ENCODE results near the gene CCR5. TPM values are rescaled to one million over a fixed set of nuclear protein-coding genes. Genes with fewer than 3 reads are reported as not detected.

CCR5 gene
- total RNA-seq, 1 experiment from 2014 or later: not detected

- peak; percentile 23 for DNase-seq (ENCODE audit: unreplicated experiment)
- H3K27ac Mint-ChIP-seq (ENCODE audit: low read depth, unreplicated experiment): no peak within 1 kb of the TSS
- ChIA-PET CTCF (interaction anchor here (0.6 to 0.7 kb wide), 4 partner anchors 10 to 415 kb away, joined by 3 to 4 read pairs (median 3); no protein-coding TSS in a partner anchor), POLR2A (interaction anchor here (0.6 to 1.4 kb wide), 5 partner anchors 42 to 664 kb away, joined by 3 to 6 read pairs (median 3); no protein-coding TSS in a partner anchor)
- H3K4me1 Mint-ChIP-seq (ENCODE audit: insufficient read depth, unreplicated experiment): peaks cover 22% of the 10 kb centered on the region
- H3K4me3 Mint-ChIP-seq (ENCODE audit: unreplicated experiment): no peak within 1 kb of the TSS
- peaks cover 72% of the 10 kb centered on the region for H3K27me3 Mint-ChIP-seq (ENCODE audit: insufficient read depth, unreplicated experiment)
- no peak for TF ChIP-seq CTCF (IDR thresholded peaks at IDR 0.05; ENCODE audit: unreplicated experiment)
- H3K9me3 Mint-ChIP-seq (ENCODE audit: unreplicated experiment): no peaks in the 10 kb centered on the region
- no peaks in the 10 kb centered on the region for H3K36me3 Mint-ChIP-seq (ENCODE audit: insufficient read depth, unreplicated experiment)
- BruUV-seq (replicated peaks): no TSS peak
- intact Hi-C loops (cut with micrococcal nuclease): no loop called here
Observed at GRCh38 chr3:46353647-46354410, 16.9 kb upstream of the CCR5 start, which contains the start of gene CCR2. TSS of gene CCR2 (plus strand) at chr3:46354111. CDS start at chr3:46357528, 3,417 bp downstream.

DNA sequence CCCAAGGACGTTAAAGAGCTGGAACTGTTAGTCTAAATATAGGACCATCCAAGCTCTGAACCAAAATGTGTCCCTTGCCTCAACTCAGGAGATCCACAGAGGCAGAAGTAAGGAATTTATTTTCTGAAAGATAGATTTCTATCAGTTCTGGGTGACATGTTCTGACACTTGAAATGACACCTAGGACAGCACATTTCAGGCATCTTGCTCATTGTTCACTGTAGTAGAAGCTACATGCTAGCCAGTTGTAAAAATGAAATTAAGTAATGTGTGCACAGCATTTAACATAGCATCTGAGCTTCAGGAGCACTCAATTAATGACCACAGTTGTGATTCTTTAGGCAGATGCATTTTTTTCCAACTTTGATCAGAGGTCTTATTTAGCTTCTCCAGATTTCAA, 16.3 kb upstream of the CCR5 start:
- Mint-ChIP-seq H3K4me3 (ENCODE audit: unreplicated experiment) (no peak overlapping the region), H3K36me3 (ENCODE audit: insufficient read depth, unreplicated experiment) (no peaks in the 10 kb centered on the region), H3K4me1 (ENCODE audit: insufficient read depth, unreplicated experiment) (peaks cover 22% of the 10 kb centered on the region), H3K9me3 (ENCODE audit: unreplicated experiment) (no peaks in the 10 kb centered on the region), H3K27me3 (ENCODE audit: insufficient read depth, unreplicated experiment) (peaks cover 66% of the 10 kb centered on the region), H3K27ac (ENCODE audit: low read depth, unreplicated experiment) (no peak overlapping the region)
- no peak for DNase-seq (ENCODE audit: unreplicated experiment)
- BruUV-seq (replicated peaks): no TSS peak
- intact Hi-C loops (cut with micrococcal nuclease): no loop called here
- ChIA-PET POLR2A (interaction anchor here (1.4 kb wide), 1 partner anchor 43 kb away, joined by 3 read pairs; no protein-coding TSS in a partner anchor), CTCF (interaction anchor here (0.7 kb wide), 1 partner anchor 11 kb away, joined by 3 read pairs; no protein-coding TSS in a partner anchor)
- TF ChIP-seq CTCF (IDR thresholded peaks at IDR 0.05; ENCODE audit: unreplicated experiment): no peak

DNA sequence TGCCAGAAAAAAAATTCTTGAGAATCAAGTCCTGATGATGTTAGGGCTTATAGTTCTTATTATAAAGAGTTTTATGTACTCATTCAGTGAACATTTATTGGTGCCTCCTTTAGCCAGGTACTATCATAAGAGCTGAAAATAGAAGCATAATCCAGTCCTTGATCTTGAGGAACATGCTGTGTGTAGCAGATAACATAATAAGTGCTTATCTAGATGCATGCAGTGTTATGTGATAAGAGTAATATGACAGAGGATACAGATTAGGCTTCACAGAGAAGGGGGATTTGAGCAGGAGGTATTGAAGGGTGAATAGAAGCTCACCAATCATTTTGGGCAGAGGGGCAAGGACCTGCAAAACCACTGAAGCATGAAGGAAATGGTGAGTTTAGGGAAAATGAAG, 15.8 kb upstream of the CCR5 start:
- intact Hi-C loops (cut with micrococcal nuclease): no loop called here
- Mint-ChIP-seq H3K27ac (ENCODE audit: low read depth, unreplicated experiment) (no peak overlapping the region), H3K9me3 (ENCODE audit: unreplicated experiment) (no peaks in the 10 kb centered on the region), H3K36me3 (ENCODE audit: insufficient read depth, unreplicated experiment) (no peaks in the 10 kb centered on the region), H3K4me1 (ENCODE audit: insufficient read depth, unreplicated experiment) (peaks cover 22% of the 10 kb centered on the region), H3K27me3 (ENCODE audit: insufficient read depth, unreplicated experiment) (peaks cover 61% of the 10 kb centered on the region), H3K4me3 (ENCODE audit: unreplicated experiment) (no peak overlapping the region)
- BruUV-seq (replicated peaks): no TSS peak
- TF ChIP-seq CTCF (IDR thresholded peaks at IDR 0.05; ENCODE audit: unreplicated experiment): no peak
- POLR2A ChIA-PET: no interaction called here
- CTCF ChIA-PET: interaction anchor here (0.7 kb wide), 1 partner anchor 11 kb away, joined by 3 read pairs; no protein-coding TSS in a partner anchor
- no peak for DNase-seq (ENCODE audit: unreplicated experiment)

DNA sequence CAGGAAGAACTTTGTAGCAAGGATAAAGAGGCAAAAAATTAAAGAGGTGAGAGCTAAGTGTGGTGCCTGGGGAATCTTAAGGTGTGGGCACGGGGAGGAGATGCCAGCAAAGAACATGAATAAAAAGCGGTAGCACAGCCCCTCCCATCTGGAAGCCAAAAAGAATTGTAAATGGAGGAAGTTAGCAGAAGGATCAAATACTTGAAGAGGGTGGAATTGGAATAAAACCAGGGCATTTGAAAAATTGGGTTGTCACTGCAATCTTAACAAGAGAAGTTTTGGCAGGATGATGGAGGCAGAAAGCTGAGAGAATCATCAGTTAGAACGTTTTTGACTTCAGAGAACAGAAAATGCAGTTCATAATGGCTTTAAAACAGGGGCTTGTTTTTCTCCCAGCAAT, 14.5 kb upstream of the CCR5 start:
- CTCF ChIA-PET: no interaction called here
- BruUV-seq (replicated peaks): no TSS peak
- intact Hi-C loops (cut with micrococcal nuclease): no loop called here
- Mint-ChIP-seq H3K9me3 (ENCODE audit: unreplicated experiment) (no peaks in the 10 kb centered on the region), H3K4me1 (ENCODE audit: insufficient read depth, unreplicated experiment) (peaks cover 22% of the 10 kb centered on the region), H3K36me3 (ENCODE audit: insufficient read depth, unreplicated experiment) (no peaks in the 10 kb centered on the region), H3K27me3 (ENCODE audit: insufficient read depth, unreplicated experiment) (peaks cover 55% of the 10 kb centered on the region), H3K27ac (ENCODE audit: low read depth, unreplicated experiment) (no peak overlapping the region), H3K4me3 (ENCODE audit: unreplicated experiment) (no peak overlapping the region)
- TF ChIP-seq CTCF (IDR thresholded peaks at IDR 0.05; ENCODE audit: unreplicated experiment): no peak
- no peak for DNase-seq (ENCODE audit: unreplicated experiment)
- POLR2A ChIA-PET: interaction anchor here (0.6 to 0.7 kb wide), 2 partner anchors 142 to 158 kb away, joined by 3 read pairs; no protein-coding TSS in a partner anchor
